A549 treated with AZD9567 at 1 μM for 4 hours (cell line): ENCODE measurements around the gene C19orf25. TPM values are rescaled to one million over a fixed set of nuclear protein-coding genes. Genes with fewer than 3 reads are reported as not detected.

Experiments
- total RNA-seq: library from RNA; stranded (reverse); fragments of 200-300 nt; extraction: Qiagen RNA extraction; gene quantifications from 5 replicates; pipeline ENCODE4 v1.2.3, GENCODE V29; 2022; ENCODE audit not compliant: insufficient read depth

C19orf25 gene
- 10.1 to 21.7 TPM (median 20.5 TPM) in 5 replicates for total RNA-seq

DNA sequence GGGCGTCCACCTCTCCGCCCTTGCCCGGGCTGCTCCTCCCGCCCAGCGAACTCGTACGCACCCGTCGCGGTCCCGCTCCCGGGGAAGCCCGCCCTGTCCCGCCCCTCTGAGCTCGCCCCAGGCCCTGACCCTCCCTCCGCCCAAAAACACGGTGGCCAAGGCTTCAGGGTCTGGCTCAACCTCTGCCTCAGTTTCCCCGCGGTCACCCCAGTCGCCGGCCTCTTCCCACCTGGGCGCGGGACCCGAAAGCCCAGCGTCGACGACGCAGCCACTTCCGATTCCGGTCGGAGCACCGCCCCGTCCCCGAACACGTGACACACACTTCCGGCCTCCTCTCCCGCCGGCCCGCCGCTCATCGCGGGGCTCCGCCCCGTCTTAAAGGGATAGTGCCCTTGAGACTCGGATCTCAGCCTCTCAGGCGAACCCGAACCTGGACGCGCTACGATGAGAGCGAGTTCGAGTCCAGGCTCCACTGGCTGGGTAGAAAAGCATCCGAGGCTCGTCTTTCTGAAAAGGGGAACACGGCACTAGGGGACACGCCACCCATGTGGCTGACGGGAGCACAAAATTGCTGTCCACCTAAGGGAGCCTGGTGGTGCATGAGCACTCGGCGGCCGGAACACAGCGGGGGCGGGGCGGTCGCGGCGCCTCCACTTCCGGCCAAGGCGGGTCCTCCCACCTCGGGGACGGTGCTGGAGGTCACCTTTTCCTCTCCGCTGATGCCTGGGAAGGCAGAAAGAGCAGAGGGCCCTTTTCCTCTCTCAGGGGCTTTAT is at the start of gene C19orf25:
Gene C19orf25, minus strand, starts transcription at position 282 of the 774 bp plus-strand sequence. CDS start 312 bp downstream, outside the sequence.

GRCh38 chr19:1523412-1524286 is 44.6 kb upstream of the C19orf25 start, which contains the start of gene PLK5:
Gene PLK5, plus strand, starts transcription at chr19:1524077. Its CDS starts 2,920 bp downstream, at chr19:1526997.

DNA sequence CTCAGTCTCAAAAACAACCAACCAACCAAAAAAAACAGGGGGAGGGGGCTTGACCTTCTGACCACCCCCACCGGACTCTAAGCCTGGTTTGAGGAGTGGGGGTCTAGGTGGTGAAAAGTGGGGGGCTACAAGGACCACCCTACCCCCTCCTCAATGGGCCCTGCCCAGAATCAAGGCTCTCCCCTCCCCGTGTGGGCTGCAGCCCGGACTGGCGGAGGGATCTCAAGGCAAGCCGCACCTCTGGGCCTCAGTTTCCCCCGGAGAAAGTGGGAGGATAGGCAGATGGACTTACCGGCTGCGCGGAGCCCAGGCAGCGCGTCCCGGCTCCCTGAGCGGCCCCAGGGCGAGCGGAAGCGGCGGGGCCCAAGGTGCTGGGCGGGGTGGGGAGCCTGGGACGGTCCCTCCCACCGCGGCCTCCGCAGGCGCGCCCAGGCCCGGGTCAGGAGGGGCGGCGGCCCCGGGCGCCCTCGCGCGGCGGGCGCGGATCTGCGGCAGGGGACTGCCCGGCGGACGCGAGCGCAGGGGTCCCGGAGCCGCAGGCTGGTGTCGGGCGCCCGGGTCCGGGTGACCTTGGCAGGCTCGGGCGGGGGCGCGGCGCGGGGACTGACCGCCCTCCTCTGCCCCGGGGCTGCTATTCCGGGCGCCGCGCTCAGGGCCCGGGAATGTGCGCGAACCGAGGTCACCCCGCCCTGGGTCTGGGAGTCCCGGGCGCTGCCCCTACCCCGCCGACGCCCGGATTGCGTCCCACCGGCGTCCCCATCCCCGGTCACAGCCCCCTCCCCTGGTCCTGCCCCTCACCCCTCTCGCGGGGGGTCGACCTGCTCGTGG is 33.9 kb upstream of the C19orf25 start, which contains the start of gene ADAMTSL5:
Gene ADAMTSL5, minus strand, starts transcription at position 349 of the 828 bp plus-strand sequence. CDS start 2,076 bp downstream, outside the sequence.

GRCh38 chr19:1491114-1491848 is 12.3 kb upstream of the C19orf25 start, which contains the start of gene REEP6:
Gene REEP6, plus strand, starts transcription at chr19:1491181. Its CDS starts 89 bp downstream, at chr19:1491270.

GRCh38 chr19:1490311-1491113 is 11.5 kb upstream of the C19orf25 start, which contains the start of gene PCSK4:
Gene PCSK4, minus strand, starts transcription at chr19:1490350. Its CDS starts 4 bp downstream, at chr19:1490346.

DNA sequence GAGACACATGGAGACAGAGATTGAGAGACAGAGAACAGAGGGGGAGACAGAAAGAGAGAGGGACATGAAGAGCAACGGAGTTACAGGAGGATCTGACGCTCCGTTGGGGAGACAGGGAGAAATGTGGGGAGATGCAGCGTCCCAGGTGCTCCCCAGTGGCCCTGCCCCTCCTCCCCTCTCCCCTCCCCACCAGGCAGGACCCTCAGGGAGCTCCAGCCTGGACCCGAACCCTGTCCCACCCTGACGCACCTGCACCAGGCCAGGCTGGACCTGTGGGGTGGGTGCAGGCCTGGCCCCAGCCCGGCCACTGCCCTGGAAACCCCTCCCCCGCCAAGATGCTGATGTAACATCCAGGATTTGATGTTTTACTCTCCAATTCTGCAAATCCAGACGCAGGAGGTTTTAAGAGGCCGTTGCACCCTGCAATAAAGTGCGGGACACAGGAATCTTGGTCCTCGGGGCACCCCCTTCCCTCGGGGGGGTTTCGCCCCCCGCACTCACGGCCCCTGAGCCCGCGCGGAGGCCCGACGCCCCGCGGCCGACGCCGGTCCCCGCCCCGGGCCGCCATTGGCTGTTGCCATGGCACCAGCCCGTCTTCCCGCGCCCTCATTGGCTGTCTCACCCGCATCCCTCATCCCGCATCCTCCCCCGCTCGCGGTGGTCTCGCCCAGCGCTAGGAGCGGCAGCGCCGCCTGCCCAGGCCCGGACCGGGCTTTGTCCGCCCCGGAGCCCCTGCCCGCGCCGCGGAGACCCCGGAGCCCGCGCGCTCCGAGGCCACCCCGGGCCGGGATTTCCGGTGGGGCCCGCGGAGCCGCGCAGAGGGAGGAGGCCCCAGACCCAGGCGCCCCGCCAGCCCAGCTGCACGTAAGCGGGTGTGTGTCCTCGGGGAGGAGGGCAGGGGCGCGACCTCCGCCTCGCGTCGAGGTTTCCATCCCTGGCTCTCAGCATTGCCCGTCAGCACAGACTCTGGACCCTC is 29.3 kb downstream of the C19orf25 start, which contains the start of gene APC2:
Gene APC2, plus strand, starts transcription at position 655 of the 976 bp plus-strand sequence. CDS start 2,881 bp downstream, outside the sequence.

GRCh38 chr19:1438035-1438932 is 40.7 kb downstream of the C19orf25 start, which contains the start of gene RPS15:
Gene RPS15, plus strand, starts transcription at chr19:1438396. Its CDS starts 30 bp downstream, at chr19:1438426.

Other genes with a start within 250 kb of the C19orf25 start
- 4.1 to 4.9 TPM (median 4.9 TPM) in 5 replicates for gene CBARP, start 241.2 kb downstream of the C19orf25 start, total RNA-seq
- gene ATP5F1D, start 237.5 kb downstream of the C19orf25 start, total RNA-seq = 73.2 to 172 TPM (median 163 TPM) in 5 replicates
- gene MIDN, start 230.6 kb downstream of the C19orf25 start, total RNA-seq = 37.1 to 51.8 TPM (median 48.1 TPM) in 5 replicates
- gene CIRBP, start 209.9 kb downstream of the C19orf25 start, total RNA-seq = 117 to 198 TPM (median 123 TPM) in 5 replicates
- gene FAM174C, start 203.7 kb downstream of the C19orf25 start, total RNA-seq = 41.0 to 95.6 TPM (median 76.7 TPM) in 5 replicates
- 1.1 to 2.1 TPM (median 1.6 TPM) in 4 of 5 replicates, not detected in the other for gene EFNA2, start 193.3 kb downstream of the C19orf25 start, total RNA-seq
- gene NDUFS7, start 95.3 kb downstream of the C19orf25 start, total RNA-seq = 72.8 to 98.9 TPM (median 75.7 TPM) in 5 replicates
- gene GAMT, start 77.7 kb downstream of the C19orf25 start, total RNA-seq = 32.7 to 46.1 TPM (median 41.7 TPM) in 5 replicates
- 66.2 to 95.9 TPM (median 93.7 TPM) in 5 replicates for gene DAZAP1, start 71.6 kb downstream of the C19orf25 start, total RNA-seq
- 1,367 to 2,061 TPM (median 1,872 TPM) in 5 replicates for gene RPS15, start 40.8 kb downstream of the C19orf25 start, total RNA-seq
- gene APC2, start 29.1 kb downstream of the C19orf25 start, total RNA-seq = 1.5 to 8.3 TPM (median 1.8 TPM) in 5 replicates
- 0.73 to 1.1 TPM (median 0.99 TPM) in 4 of 5 replicates, not detected in the other for gene PCSK4, start 11.1 kb upstream of the C19orf25 start, total RNA-seq
- gene REEP6, start 12.0 kb upstream of the C19orf25 start, total RNA-seq = 4.8 to 6.0 TPM (median 5.1 TPM) in 5 replicates
- gene ADAMTSL5, start 33.8 kb upstream of the C19orf25 start, total RNA-seq = 3.1 to 7.3 TPM (median 3.5 TPM) in 5 replicates
- 0.03 to 0.06 TPM (median 0.03 TPM) in 3 of 5 replicates, not detected in the others for gene PLK5, start 44.9 kb upstream of the C19orf25 start, total RNA-seq
- 5.3 to 12.8 TPM (median 11.7 TPM) in 5 replicates for gene MEX3D, start 89.1 kb upstream of the C19orf25 start, total RNA-seq
- gene MBD3, start 113.7 kb upstream of the C19orf25 start, total RNA-seq = 33.3 to 54.0 TPM (median 45.6 TPM) in 5 replicates
- gene UQCR11, start 126.2 kb upstream of the C19orf25 start, total RNA-seq = 117 to 187 TPM (median 177 TPM) in 5 replicates
- gene TCF3, start 173.4 kb upstream of the C19orf25 start, total RNA-seq = 55.6 to 70.1 TPM (median 64.7 TPM) in 5 replicates